Measurements from ENCODE around the gene CABP7.

GRCh38 chr22:29726512-29727130, 6.8 kb downstream of the CABP7 start:
- TF ChIP-seq POLR2AphosphoS5 (IDR thresholded peaks at IDR 0.05; ENCODE audit: low read depth, low read length) (no peak), SIN3A (IDR thresholded peaks at IDR 0.05; ENCODE audit: borderline replicate concordance, insufficient read depth, low read depth, low read length) (no peak), CTCF (IDR thresholded peaks at IDR 0.05) (no peak)

All from Panc1 (cell line).